Measurements from ENCODE around the gene FBXW8.

The FBXW8 gene

GRCh38 chr12:117025481-117026151, 114.9 kb downstream of the FBXW8 start:
- Mint-ChIP-seq H3K27ac (no peak overlapping the region), H3K4me1 (no peaks in the 10 kb centered on the region), H3K36me3 (peaks cover 4% of the 10 kb centered on the region)

GRCh38 chr12:117026343-117026742, 115.6 kb downstream of the FBXW8 start:
- no peaks in the 10 kb centered on the region for H3K27me3 Mint-ChIP-seq
- H3K9me3 Mint-ChIP-seq: no peaks in the 10 kb centered on the region
- H3K4me1 Mint-ChIP-seq: no peaks in the 10 kb centered on the region
- H3K36me3 Mint-ChIP-seq: peaks cover 3% of the 10 kb centered on the region
- no peak overlapping the region for H3K4me3 Mint-ChIP-seq
- H3K27ac Mint-ChIP-seq: no peak overlapping the region

More at GRCh38 chr12:117025481-117026151, 114.9 kb downstream of the FBXW8 start:
- H3K4me3 Mint-ChIP-seq: no peak overlapping the region
- H3K9me3 Mint-ChIP-seq: no peaks in the 10 kb centered on the region
- H3K27me3 Mint-ChIP-seq: no peaks in the 10 kb centered on the region

DNA sequence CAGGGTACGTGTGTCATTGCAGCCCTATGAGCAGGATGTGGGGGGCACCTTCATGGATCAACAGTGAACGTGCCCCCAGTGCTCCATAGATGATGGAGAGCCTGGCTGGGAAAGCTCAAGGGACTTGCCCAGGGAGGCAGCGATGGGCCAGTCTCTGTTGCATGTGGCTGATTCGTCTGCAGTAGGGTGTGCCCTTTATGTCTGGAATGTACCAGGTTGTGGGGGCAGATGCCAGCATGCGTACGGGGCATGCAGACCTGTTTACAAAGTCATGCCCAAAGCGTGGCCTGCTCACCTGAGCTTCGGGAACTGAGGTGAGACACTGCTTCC, 116.1 kb downstream of the FBXW8 start:
- Mint-ChIP-seq H3K36me3 (peaks cover 3% of the 10 kb centered on the region), H3K27me3 (no peaks in the 10 kb centered on the region), H3K4me1 (no peaks in the 10 kb centered on the region), H3K9me3 (no peaks in the 10 kb centered on the region), H3K4me3 (no peak overlapping the region), H3K27ac (no peak overlapping the region)

GRCh38 chr12:117027251-117028086, 116.7 kb downstream of the FBXW8 start:
- Mint-ChIP-seq H3K4me3 (no peak overlapping the region), H3K9me3 (no peaks in the 10 kb centered on the region), H3K4me1 (no peaks in the 10 kb centered on the region), H3K36me3 (peaks cover 3% of the 10 kb centered on the region), H3K27ac (no peak overlapping the region), H3K27me3 (no peaks in the 10 kb centered on the region)

DNA sequence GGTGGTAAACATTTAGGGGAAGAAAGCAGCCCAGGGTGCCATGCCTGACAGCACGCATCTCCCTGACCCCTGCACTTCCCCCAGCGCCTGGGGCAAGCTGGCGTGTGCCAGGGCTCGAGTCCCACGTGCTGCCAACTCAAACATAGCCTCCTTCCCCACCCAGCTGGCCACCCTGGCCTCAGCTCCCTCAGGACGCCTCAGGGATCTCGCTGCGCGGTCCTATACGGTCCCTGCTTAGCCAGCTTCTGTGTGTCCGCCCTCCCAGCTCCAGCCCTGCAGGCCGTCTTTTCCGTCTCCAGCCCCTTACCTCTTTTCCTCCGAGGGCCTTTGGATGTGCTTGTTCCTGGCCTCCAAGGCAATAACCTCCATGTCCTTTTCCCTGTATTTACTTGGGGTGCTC, 117.5 kb downstream of the FBXW8 start:
- no peak overlapping the region for H3K27ac Mint-ChIP-seq
- no peaks in the 10 kb centered on the region for H3K27me3 Mint-ChIP-seq
- no peak overlapping the region for H3K4me3 Mint-ChIP-seq
- H3K36me3 Mint-ChIP-seq: peaks cover 3% of the 10 kb centered on the region
- H3K9me3 Mint-ChIP-seq: no peaks in the 10 kb centered on the region
- no peaks in the 10 kb centered on the region for H3K4me1 Mint-ChIP-seq

DNA sequence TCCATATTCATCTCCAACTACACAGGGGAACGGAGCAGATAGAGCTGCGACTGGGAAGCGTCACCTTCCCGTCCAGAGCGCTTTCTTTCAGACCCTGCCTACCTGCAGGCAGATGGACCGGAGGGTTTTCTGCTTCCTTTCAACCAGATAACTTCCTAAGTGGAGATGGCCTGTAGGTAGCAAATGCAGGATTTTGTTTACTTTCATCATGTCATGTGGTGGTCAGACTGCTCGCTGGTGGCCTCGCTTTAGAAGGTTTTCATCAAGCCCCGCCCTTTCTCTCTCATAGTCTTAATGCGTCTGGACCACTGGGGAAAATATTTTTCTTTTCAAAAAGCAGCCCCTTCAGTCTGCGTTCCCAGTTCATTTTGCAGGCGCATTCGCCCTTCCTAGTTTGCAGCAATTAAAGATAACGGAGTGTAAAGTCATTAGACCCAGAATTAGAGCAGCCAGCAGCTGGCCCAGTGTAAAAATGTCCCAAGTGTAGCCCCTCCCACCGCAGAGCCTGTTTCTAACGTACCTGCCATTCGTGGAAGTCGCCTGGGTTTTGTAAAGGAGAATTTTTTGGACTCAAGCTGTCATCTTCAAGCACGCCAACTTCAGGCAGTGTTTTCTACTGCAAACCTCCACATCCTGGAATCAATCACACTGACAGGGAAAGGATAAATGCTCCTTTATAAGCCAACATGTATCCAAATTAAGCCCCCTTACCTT, 119.6 kb downstream of the FBXW8 start:
- no peak overlapping the region for H3K27ac Mint-ChIP-seq
- H3K9me3 Mint-ChIP-seq: no peaks in the 10 kb centered on the region
- peaks cover 3% of the 10 kb centered on the region for H3K36me3 Mint-ChIP-seq
- no peak overlapping the region for H3K4me3 Mint-ChIP-seq
- H3K4me1 Mint-ChIP-seq: no peaks in the 10 kb centered on the region
- no peaks in the 10 kb centered on the region for H3K27me3 Mint-ChIP-seq

- no peaks in the 10 kb centered on the region for H3K36me3 Mint-ChIP-seq
- H3K27ac Mint-ChIP-seq: no peak overlapping the region
- H3K27me3 Mint-ChIP-seq: no peaks in the 10 kb centered on the region
- H3K9me3 Mint-ChIP-seq: no peaks in the 10 kb centered on the region
- H3K4me1 Mint-ChIP-seq: no peaks in the 10 kb centered on the region
- no peak overlapping the region for H3K4me3 Mint-ChIP-seq
Measured at GRCh38 chr12:117031843-117032592, 121.3 kb downstream of the FBXW8 start.

- no peaks in the 10 kb centered on the region for H3K36me3 Mint-ChIP-seq
- H3K9me3 Mint-ChIP-seq: no peaks in the 10 kb centered on the region
- no peak overlapping the region for H3K4me3 Mint-ChIP-seq
- H3K27ac Mint-ChIP-seq: no peak overlapping the region
- no peaks in the 10 kb centered on the region for H3K4me1 Mint-ChIP-seq
- no peaks in the 10 kb centered on the region for H3K27me3 Mint-ChIP-seq
Measured at GRCh38 chr12:117032593-117033381, 122.0 kb downstream of the FBXW8 start.

GRCh38 chr12:117033382-117034221, 122.9 kb downstream of the FBXW8 start:
- Mint-ChIP-seq H3K4me3 (no peak overlapping the region), H3K27me3 (no peaks in the 10 kb centered on the region), H3K9me3 (no peaks in the 10 kb centered on the region), H3K36me3 (no peaks in the 10 kb centered on the region), H3K4me1 (no peaks in the 10 kb centered on the region), H3K27ac (no peak overlapping the region)

DNA sequence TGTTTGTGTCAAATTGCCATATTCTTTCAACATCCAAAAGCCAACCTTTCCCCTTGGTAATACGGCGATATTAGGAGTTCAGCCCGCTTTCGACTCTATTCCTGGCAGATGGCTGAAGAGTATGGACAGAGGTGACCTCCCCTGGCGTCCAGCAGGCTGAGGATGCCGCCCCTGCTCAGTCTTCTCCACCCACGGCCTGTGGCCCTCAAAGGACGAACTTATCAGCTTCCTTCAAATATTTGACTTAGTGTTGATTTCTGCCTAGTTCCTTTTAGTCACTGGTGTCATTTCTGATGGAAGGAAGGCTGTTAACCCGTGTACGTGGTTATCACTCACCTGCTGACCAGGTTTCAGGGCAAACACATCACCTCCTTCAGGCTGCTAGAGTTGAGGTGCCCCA, 123.5 kb downstream of the FBXW8 start:
- H3K36me3 Mint-ChIP-seq: no peaks in the 10 kb centered on the region
- H3K27ac Mint-ChIP-seq: no peak overlapping the region

DNA sequence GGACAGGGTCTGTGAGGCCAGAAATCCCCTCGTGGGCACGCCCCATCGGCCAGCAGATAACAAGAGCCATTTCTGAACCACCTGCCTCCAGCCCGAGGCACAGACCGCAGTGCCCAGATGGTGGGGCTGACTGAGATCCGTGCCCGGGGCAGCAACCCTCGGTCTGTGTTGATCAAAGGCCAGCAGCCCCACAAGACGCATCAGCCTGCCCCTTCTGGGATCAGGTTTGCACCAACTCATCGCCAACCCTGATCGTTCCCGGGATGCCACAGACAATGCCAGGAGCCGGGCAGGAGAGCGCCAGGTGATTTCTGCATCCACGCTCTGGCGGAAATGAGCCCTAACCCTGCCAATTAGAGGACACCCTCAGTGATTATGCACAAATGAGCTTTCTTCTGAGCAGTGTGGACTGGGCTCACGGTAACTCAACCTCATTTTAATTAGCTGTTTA, 124.0 kb downstream of the FBXW8 start:
- no peaks in the 10 kb centered on the region for H3K36me3 Mint-ChIP-seq
- H3K27ac Mint-ChIP-seq: no peak overlapping the region
- no peaks in the 10 kb centered on the region for H3K4me1 Mint-ChIP-seq
- no peak overlapping the region for H3K4me3 Mint-ChIP-seq
- H3K9me3 Mint-ChIP-seq: no peaks in the 10 kb centered on the region
- H3K27me3 Mint-ChIP-seq: no peaks in the 10 kb centered on the region

More for the DNA sequence above, 123.5 kb downstream of the FBXW8 start:
- Mint-ChIP-seq H3K4me3 (no peak overlapping the region), H3K4me1 (no peaks in the 10 kb centered on the region), H3K27me3 (no peaks in the 10 kb centered on the region), H3K9me3 (no peaks in the 10 kb centered on the region)

- Mint-ChIP-seq H3K36me3 (no peaks in the 10 kb centered on the region), H3K27ac (no peak overlapping the region), H3K4me1 (no peaks in the 10 kb centered on the region), H3K4me3 (no peak overlapping the region), H3K27me3 (no peaks in the 10 kb centered on the region), H3K9me3 (no peaks in the 10 kb centered on the region)
Measured at GRCh38 chr12:117035287-117035686, 124.5 kb downstream of the FBXW8 start.

- Mint-ChIP-seq H3K27ac (no peak overlapping the region), H3K4me3 (no peak overlapping the region), H3K36me3 (no peaks in the 10 kb centered on the region), H3K9me3 (no peaks in the 10 kb centered on the region), H3K27me3 (no peaks in the 10 kb centered on the region), H3K4me1 (no peaks in the 10 kb centered on the region)
Measured at GRCh38 chr12:117036046-117036445, 125.3 kb downstream of the FBXW8 start.

DNA sequence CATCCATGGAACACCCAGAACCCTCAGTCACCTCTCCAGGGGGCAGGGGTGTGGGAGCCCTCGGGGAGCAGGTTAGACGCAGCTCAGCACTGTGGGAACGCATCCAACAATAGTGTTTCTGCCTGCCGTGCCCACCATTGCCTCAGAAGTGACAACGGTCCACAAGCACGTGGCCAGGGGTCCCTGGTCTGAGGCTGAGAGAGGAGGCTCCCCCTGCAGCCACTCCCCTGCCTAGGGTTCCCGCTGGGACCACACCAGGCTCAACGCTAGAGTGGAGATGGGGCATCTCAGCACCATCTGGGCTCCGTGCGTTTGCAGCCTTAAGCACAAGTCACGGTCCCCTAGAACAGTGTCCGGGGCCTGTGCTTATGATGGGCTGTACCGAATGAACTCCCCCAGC, 125.8 kb downstream of the FBXW8 start:
- Mint-ChIP-seq H3K4me3 (no peak overlapping the region), H3K36me3 (no peaks in the 10 kb centered on the region), H3K4me1 (no peaks in the 10 kb centered on the region), H3K27ac (no peak overlapping the region), H3K27me3 (no peaks in the 10 kb centered on the region), H3K9me3 (no peaks in the 10 kb centered on the region)

Measured in activated naive CD4-positive, alpha-beta T cell treated with anti-CD3 and anti-CD28 coated beads, Interleukin-2, amount 50 U/mL, for 24 hours (primary cell).